GM21723 (cell line): ENCODE data around the gene TTN.

Source experiments
- ATAC-seq: cut with Tn5 transposase; IDR thresholded peaks from one replicate; pipeline ENCODE4 v1.9.1; 2021; ENCODE audit warnings: mild to moderate bottlenecking, moderate library complexity; ENCODE audit not compliant: unreplicated experiment

TTN gene

DNA sequence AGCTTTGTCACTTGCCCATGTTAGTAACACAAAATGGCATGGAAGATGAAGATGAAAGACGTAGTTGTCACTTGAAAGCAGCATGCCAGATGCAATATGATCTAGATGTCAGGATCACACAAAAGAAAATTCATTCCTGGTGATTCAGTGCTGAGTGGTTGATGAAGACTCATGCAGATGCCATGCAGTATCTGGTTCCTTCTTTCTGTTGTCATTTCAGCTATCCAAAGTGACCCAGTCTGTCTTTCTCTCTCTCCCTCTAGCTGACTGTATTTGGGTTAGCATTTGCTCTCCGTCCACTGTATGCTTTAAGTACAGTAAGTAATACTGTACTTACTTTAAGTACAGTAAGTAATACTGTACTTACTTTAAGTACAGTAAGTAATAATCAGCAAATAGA is 50.4 kb downstream of the TTN start:
- ATAC-seq: no peak

DNA sequence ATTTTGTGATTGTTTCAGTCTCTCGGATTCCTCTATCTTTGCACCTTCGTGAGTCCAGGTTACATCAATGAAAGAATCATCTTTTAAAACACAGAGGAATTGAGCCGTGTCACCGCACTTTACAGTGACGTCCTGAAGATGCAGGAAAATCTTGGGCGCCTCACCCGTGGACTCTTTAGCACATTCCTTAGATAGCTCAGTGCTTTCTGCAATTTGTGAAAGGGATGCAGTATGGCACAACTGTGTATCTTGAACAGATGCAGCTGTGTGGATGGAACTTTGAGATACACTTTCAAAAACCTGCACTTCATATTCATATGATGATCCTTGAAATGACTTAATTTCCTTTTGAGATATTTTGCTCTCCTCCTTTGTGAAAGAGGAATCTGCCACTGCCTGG is 50.9 kb downstream of the TTN start:
- no peak for ATAC-seq

DNA sequence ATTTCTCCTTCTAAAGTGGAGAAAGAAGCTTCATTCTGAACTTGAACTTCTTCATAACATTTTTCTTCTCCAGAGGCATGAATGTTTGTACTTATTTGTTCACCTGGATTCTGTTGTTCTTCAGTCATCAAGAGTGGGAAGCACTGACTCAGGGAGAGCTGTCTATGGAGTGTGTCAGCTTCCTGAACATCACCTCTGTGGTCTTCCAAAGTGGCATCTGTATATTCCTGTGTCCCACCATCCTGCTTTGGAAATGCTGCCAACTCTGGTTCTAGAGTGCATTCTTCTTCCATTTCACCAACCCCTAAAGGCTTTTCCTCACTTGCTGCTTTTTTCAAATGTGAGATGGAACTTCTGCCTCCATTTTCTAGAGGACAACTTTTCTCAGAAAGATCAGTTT is 59.5 kb downstream of the TTN start:
- ATAC-seq: no peak

DNA sequence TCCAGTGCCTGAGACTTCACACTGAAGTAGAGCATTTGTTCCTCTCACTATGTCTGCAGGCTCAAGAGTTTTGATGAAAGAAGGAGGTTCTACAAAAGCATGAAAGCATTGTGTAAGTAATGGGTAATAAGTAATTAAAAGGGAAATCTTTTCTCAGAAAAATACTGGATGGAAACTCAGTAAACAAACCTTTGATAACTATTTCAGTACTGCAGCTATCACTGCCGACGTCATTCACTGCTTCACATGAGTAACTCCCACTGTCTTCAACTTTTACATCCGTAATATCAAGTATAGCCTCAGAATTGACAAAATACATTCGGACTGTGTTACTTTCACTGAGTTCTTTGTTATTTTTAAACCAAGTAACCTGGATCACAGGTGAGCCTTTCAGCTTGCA is 72.7 kb downstream of the TTN start:
- ATAC-seq: no peak

DNA sequence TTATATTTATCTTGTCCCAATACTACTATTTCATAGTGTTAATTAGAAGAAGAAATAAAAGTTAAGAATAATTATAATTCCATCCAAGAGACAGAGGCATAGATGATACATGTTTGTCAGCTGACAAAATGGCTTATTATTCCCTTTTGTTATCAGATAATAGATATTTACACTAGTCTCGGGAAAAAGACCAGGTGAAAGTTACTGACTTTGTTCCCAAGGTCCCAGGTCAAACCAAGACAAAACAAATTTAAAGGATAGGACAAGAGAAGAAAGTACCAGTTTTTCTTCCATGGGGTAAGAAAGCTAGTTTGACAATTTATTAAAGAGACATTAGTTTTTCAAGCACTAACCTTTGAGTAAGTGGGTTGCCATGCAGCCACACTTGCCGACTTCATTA is 73.2 kb downstream of the TTN start:
- no peak for ATAC-seq

DNA sequence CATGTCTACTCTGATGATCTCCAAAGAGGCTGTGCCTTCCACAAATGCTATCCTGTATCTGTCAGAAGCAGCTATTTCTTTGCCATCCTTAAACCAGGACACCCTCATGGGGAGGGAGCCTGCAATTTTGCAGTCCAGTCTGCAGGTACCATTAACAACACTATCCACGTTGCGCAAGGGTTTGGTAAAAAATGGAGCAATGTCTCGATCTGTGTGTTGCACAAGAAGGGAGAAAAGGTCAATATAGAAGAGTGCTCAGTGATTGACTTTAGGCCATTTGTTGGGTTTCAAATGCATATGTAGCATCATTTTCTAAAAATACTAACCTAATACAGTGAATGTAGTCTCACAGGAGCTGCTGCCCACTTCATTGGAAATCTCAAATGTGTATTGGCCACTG is 74.3 kb downstream of the TTN start:
- ATAC-seq: no peak

DNA sequence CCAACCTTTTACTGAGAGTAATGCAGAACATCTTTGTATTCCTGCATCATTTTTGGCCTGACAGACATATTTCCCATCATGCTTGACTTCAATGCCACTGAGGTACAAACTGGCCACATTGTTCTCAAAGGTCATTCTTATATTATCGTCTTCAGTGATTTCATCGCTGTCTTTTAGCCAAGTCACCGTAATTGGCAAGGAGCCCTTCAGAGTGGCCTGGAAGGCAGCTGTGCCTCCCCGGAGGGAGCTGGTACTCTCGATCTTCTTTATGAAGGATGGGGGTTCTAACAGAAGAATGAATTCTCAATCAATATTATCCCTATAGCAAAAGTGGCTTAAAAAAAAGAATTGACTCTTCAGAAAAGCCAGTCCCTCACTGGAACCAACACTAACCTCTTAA is 75.9 kb downstream of the TTN start:
- ATAC-seq: no peak

DNA sequence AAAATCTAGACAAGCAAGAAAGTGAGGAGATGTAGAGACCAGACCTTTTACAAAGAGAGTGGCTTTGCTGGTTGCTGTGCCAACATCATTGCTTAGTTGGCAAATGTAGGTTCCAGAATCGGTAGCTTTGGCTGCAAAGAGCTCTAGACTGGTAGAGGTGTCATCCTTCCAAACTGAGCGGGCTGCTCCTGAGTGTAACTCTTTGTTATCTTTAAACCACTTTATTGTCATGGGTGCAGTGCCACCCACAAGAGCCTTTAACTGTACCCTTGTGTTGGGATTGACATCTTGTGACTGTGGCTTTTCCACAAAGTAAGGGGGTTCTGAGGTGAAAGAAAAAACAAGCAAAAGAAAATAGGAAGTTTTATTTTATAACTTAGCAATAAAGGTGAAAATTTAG is 77.2 kb downstream of the TTN start:
- ATAC-seq: no peak

DNA sequence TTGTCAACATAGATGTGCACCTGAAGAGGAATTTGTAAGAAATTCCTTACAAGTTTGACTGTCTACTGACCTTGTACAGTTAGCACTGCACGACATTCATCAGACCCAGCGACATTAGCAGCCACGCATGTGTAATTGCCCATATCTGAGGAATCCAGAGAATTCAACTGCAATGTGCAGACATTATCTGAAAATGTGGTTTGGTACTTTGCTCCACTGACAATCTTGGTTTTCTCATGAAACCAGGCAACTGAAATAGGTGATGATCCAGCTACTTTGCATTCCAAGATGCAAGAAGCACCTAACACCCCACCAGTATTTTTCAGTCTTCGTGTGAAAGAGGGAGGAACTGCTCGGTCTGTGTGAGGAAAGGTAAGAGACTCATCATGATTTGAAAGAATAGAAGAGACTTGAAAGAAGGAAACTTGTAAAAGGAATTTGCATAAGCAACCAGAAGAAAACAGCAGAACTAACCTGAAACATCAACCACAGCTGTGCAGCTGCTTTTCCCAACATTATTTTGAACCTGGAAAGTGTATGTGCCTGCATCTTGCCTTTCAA is 83.4 kb downstream of the TTN start:
- no peak for ATAC-seq

DNA sequence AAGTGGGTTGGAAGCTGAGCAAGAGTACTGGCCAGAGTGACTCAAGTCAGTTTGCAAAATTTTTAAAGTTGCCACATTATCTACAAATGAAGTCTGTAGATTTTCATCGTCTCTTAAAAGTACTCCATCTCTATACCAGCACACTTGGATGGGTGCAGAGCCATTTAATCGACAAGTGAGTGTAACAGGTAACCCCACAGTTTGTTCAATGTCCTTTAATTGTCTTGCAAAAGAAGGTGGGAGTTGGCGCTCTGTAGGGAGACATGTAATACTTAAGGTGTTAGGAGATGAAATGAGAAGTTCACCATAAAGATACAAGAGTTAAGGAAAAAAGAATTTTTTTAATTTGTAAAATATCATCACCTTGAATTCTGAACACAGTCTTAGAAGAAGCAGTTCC is 84.9 kb downstream of the TTN start:
- ATAC-seq: no peak

DNA sequence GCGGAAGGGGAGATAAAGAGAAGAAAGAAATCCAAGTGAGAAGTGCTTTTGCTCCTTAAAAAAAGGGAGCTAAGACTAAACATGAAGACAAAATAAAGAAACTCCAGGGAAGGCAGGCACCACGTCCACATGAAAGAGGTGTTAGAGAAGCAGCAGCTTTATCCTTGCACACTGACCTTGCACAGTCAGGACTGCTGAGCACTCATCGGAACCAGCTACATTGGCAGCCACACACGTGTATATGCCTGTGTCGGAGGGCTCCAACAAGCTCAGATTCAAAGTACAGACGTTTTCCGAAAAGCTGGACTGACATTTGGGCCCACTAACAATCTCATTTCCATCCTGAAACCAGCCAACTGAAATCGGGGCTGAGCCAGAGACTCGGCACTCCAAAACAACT is 88.2 kb downstream of the TTN start:
- ATAC-seq: no peak

DNA sequence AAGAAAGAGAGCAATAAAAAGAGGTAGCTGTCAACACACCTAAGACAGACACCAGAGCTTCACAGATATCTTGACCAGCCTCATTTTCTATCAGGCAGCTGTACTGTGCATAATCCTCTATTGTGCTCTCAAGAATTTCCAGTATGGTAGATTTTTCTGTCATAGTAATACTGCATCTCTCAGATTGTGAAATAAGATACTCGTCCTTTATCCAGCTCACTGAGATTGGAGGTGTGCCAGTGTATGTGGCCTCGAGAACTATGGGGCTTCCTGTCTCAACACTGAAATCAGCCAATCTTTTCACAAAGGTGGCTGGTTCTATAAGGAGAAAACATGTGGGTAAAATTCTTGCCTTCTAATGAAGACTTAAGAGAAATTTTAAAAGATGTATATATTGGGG is 88.9 kb downstream of the TTN start:
- no peak for ATAC-seq

DNA sequence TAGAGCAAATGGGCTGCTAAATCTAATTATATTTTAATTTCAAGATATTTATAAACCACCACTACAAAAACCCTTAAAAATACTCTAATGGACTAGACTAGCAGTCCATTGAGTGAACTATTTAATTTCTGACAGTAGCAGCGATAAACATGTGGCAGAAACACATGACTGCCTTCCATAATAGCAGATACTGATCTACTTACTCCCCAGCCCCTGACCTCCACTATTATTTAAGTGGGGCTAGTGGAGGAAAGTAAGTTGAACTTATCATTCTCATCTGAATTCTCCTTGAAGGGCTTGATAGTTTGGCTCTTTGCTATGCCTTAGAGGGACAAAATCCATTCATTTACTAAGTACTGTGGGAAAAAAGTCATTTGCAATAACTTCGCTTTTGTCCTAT is 90.8 kb downstream of the TTN start:
- ATAC-seq: no peak

DNA sequence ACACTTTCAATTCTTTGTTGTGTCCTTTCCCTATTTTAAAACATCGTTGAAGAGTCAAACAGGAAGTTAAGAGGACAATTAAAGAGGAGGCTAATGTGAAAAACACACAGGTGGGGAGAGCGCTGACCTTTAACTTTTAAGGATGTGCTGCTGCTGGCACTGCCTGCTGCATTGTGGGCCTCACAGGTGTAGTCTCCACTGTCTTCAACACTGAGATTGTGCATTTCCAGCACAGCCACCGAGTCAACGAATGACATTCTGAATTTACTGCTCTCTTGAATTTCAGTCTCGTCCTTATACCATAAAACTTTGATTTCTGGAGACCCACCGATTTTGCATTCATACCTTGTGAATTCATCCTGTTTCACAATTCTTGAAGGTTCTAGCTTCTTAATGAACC is 91.9 kb downstream of the TTN start:
- ATAC-seq: no peak

DNA sequence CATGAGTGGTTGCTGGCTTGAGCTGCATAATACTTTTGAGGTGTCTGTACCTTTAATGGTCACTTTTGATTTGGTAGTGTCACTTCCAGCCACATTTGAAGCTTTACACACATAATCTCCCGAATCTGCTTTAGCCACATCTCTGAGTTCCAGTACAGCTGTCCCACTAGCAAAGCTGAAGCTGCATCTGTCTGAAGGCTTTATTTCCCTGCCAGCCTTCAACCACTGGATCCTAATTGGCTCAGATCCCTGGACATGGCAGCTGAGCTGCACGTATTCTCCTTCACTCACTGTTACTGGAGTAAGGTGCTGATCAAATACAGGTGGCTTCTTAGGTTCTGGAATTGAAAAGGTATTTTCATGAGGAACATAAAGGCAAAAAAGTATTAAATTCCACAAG is 99.7 kb downstream of the TTN start:
- no peak for ATAC-seq

DNA sequence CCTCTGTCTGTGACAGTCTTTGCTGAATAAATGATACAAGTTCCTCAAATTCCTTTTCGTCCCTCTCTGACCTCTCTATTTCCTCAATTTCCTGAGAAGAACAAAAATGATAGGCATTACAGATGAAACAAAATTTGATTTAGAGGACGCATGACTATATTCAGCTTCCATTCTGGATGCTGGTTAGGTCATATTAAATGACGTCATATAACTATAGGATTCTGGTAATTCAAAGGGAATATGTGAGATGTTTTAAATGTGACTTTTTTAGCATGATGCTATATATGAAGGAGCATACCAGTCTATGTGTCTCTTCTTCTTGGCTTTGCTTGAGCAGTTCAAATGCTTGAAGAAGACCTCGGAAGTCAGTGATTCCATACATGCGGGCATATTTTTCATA is 102.3 kb downstream of the TTN start:
- ATAC-seq: no peak

DNA sequence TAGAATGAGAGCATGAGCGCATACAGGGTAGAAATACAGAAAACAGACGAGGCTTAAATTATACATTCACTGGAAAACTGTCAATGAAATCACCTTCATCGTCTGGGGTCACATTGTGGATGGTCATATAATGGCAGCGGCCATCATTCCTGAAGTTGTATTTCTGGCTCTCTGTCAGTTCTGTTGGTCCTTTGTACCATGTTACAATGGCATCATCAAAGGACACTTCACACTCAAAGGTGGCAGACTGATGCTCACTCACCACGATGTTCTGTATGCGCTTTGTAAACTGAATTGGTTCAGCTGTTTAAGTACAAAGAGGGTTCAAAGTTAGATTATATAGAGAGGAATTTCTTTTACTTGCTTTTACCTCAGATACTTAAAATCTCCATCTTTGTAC is 104.9 kb downstream of the TTN start:
- ATAC-seq: no peak

DNA sequence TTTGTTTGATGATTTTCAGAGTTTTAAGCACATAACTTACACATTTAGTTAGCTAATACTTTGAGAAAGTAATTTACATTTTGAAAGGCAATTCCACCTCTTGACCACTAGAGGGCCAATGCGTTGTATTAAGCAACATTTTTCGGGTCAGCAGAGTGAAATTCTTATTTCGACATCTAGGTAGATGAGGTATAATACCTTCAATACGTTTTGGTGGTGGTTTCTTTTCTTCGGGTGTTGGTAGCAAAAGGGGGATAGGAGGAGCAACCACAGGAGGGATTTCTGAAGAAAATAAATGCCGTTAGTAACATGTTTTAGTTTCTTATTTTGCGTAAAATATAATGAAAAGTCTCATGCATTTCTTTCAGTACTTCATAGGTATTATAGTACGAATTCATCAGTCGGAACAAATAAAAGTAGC is 106.3 kb downstream of the TTN start:
- ATAC-seq: no peak

DNA sequence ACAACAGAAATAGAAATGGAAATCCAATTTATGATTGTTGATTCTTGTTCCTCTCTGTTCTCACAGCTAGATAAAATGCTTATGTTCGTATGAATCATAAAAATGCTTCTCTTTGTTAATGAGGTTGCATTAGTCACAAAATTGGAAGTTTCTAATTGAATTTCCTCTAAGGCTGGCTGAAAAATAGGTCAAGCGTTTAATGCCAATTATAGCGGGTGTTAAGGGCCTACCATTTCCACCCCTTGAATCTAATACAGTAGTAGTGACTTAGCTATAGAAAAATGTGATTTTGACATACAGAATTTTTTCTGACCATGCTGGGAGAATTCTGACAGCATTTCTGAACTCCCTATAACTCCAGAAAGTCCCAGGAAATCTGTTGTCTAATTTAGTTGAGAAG is 107.1 kb downstream of the TTN start:
- no peak for ATAC-seq

DNA sequence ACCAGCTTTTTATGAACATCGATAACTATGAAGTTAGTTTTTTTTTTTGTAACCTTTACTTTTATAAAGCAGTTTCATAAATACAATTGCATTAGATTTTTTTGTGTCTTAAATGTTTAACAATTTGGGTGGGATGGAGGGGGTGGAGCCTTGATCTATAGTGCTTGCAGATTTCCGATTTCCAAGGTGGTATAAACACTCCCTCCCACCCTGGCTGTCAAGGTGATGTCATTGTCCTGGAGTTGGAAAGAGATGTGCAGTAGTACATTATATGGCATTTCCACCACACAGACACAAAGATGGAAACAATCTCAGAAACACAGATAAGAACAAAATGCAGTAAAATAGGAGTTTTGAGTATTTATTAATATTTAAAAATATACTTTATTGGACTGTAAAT is 114.4 kb downstream of the TTN start:
- no peak for ATAC-seq

DNA sequence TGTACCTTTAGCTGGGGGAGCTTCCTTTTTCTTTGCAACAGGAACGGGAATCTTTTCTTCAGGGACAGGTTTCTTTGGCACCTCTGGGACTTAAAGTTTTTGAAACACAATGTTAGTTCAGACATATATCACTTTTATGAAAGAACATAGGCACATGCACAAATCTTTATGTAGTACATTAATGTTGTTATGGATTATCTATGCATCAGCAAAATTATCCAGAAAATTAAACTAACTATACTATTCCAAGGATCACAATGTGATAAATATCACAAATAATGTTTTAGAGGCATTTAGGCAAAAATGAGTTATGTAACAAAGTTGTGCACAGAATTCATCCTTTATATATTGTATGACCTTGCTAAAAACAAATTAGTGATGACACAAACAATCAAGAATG is 117.4 kb downstream of the TTN start:
- no peak for ATAC-seq

DNA sequence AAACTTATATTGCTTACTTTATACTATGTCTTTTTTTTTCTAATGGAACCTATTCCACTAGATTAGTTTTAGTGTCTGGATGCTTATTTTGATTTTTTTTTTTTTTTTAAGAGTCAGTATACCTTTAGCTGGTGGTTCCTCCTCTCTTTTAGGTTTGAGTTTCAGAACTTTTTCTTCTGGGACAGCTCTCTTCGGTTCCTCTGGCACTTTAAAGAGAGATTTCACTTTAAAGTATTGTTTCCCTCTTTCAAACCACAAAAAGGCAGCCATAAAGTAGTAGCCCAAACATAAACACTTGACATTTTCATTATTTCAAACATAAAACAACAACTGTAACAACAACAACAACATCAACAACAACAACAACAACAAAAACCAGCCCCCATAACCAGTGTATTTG is 123.3 kb downstream of the TTN start:
- ATAC-seq: no peak

DNA sequence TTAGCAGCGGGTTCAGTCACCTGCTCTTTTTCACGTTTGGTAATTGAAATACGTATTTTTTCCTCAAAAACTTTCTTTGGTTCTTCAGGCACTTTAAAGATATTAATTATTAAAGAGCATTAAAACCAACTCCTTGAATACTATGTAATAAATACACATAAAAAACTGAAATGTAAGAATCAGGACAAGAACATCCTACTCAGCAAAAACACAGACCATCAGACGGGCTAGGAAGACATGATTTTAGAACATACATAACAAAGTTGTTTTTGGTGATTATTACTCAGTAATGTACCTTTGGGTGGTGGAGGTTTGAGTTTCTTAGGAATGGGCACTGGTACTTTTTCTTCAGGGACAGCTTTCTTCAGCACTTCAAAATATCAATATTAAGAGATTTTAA is 126.1 kb downstream of the TTN start:
- no peak for ATAC-seq

DNA sequence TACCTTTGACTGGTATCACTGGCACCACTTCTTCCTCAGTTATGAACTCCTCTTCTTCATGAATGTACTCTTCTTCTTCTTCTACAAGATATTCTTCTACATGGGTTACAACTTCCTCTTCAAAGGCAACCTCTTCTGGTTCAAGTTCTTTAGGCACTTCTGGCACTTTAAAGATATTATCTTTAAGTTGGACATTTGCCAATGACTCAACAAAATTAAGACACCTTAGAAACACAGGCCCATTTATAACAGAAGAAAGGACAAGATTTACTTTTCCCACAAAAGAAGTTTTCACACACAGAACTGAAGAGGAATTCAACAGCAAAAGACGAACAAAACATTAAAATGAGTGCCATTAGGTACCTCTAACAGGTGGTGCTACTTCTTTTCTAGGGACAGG is 127.3 kb downstream of the TTN start:
- no peak for ATAC-seq
